ENCODE results near the gene NDUFB6.
A peak's percentile ranks its signal among the peaks of the same experiment; 100 is the strongest.

The NDUFB6 gene

GRCh38 chr9:32571969-32572899, 725 bp downstream of the NDUFB6 start:
- DNase-seq (ENCODE audit: low read depth) = peak; percentile 58
- TF ChIP-seq CTCF (conservative IDR thresholded peaks at IDR 0.05; ENCODE audit: low read depth, low read length) = peak; percentile 85
- H3K4me3 ChIP-seq (ENCODE audit: low read length) = peak overlapping the region; percentile 92

- no peak overlapping the region for H3K4me3 ChIP-seq (ENCODE audit: low read length)
- no peak for DNase-seq (ENCODE audit: low read depth)
- TF ChIP-seq CTCF (conservative IDR thresholded peaks at IDR 0.05; ENCODE audit: low read depth, low read length) = no peak
Measured at GRCh38 chr9:32570262-32570661, 2.7 kb downstream of the NDUFB6 start.

GRCh38 chr9:32566770-32567169, 6.2 kb downstream of the NDUFB6 start:
- DNase-seq (ENCODE audit: low read depth) = no peak
- no peak overlapping the region for H3K4me3 ChIP-seq (ENCODE audit: low read length)
- TF ChIP-seq CTCF (conservative IDR thresholded peaks at IDR 0.05; ENCODE audit: low read depth, low read length) = no peak

GRCh38 chr9:32565967-32566366, 7.0 kb downstream of the NDUFB6 start:
- H3K4me3 ChIP-seq (ENCODE audit: low read length) = no peak overlapping the region
- DNase-seq (ENCODE audit: low read depth) = no peak
- TF ChIP-seq CTCF (conservative IDR thresholded peaks at IDR 0.05; ENCODE audit: low read depth, low read length) = no peak

- DNase-seq (ENCODE audit: low read depth) = no peak
- TF ChIP-seq CTCF (conservative IDR thresholded peaks at IDR 0.05; ENCODE audit: low read depth, low read length) = no peak
- no peak overlapping the region for H3K4me3 ChIP-seq (ENCODE audit: low read length)
Measured at GRCh38 chr9:32558408-32558934, 14.5 kb downstream of the NDUFB6 start.

GRCh38 chr9:32554591-32554990, 18.4 kb downstream of the NDUFB6 start:
- no peak for TF ChIP-seq CTCF (conservative IDR thresholded peaks at IDR 0.05; ENCODE audit: low read depth, low read length)
- H3K4me3 ChIP-seq (ENCODE audit: low read length) = no peak overlapping the region
- DNase-seq (ENCODE audit: low read depth) = no peak

GRCh38 chr9:32554107-32554506, 18.9 kb downstream of the NDUFB6 start:
- no peak for DNase-seq (ENCODE audit: low read depth)
- H3K4me3 ChIP-seq (ENCODE audit: low read length) = no peak overlapping the region
- no peak for TF ChIP-seq CTCF (conservative IDR thresholded peaks at IDR 0.05; ENCODE audit: low read depth, low read length)

Data from retinal pigment epithelial cell (primary cell).